HepG2 (cell line): ENCODE data around the gene IGF2. TPM values are rescaled to one million over a fixed set of nuclear protein-coding genes. Genes with fewer than 3 reads are reported as not detected.

ENCODE experiments used
- HDAC1 ChIP-seq: sonication (generic); formaldehyde crosslinking; IDR thresholded peaks from 2 replicates; pipeline ENCODE4 v1.5.1; 2020; ENCODE audit warnings: mild to moderate bottlenecking, missing genetic modification reagents
- HNRNPUL1 ChIP-seq: fragments of 200-400 bp; formaldehyde crosslinking; IDR thresholded peaks from 2 replicates; pipeline ENCODE4 v1.6.1; 2017; ENCODE audit warnings: low read depth, mild to moderate bottlenecking, low read length, moderate library complexity
- JDP2 ChIP-seq: sonication (generic); formaldehyde crosslinking; IDR thresholded peaks from 2 replicates; pipeline ENCODE4 v1.8.1; 2022; ENCODE audit warnings: missing genetic modification reagents, borderline replicate concordance
- POLR2AphosphoS2 ChIP-seq: IDR thresholded peaks from 2 replicates; pipeline ENCODE4 v1.6.1; 2011; ENCODE audit warnings: low read depth, low read length, improper control_type of control experiment
- SP2 ChIP-seq: sonication (generic); formaldehyde crosslinking; IDR thresholded peaks from 2 replicates; pipeline ENCODE4 v1.5.1; 2020; ENCODE audit warnings: mild to moderate bottlenecking, missing genetic modification reagents
- SUZ12 ChIP-seq: fragments of 150-350 bp; IDR thresholded peaks from 2 replicates; pipeline ENCODE4 v1.6.1; 2014; ENCODE audit warnings: low read depth, low read length
- ZFX ChIP-seq: sonication (generic); formaldehyde crosslinking; IDR thresholded peaks from 2 replicates; pipeline ENCODE4 v1.4.0; 2020; ENCODE audit warnings: mild to moderate bottlenecking, low read depth, missing genetic modification reagents, moderate library complexity
- ZSCAN20 ChIP-seq: sonication (generic); formaldehyde crosslinking; IDR thresholded peaks from 2 replicates; pipeline ENCODE4 v1.4.0; 2020; ENCODE audit warnings: missing genetic modification reagents, mild to moderate bottlenecking, borderline replicate concordance
- polyA plus RNA-seq, 8 experiments: library from polyadenylated mRNA; depleted of rRNA in 3 of 8; stranded (reverse) in 7 of 8; unstranded in 1 of 8; fragments of >200 nt; fragmentation: Illumina TruSeq in 4 of 8; extraction: Trizol in 4 of 8; gene quantifications; 2 replicates each; pipeline versions ENCODE4 v1.2.1 to v1.2.3, GENCODE V29; 2011 to 2016; ENCODE audit warnings: low read depth in 4 of 8, missing spikeins in 1 of 8, mixed read lengths in 1 of 8; ENCODE audit not compliant: insufficient read depth in 1 of 8
- total RNA-seq, 5 experiments: library from RNA; depleted of rRNA; stranded (reverse); fragments of >200 nt; fragmentation: Illumina TruSeq; extraction: Trizol; gene quantifications; 2 replicates each; pipeline ENCODE4 v1.2.3, GENCODE V29; 2016; ENCODE audit warnings: low read depth in 1 of 5
- TF ChIP-seq, protein P1 (sequence below): conservative IDR thresholded peaks from 2 replicates; pipeline ENCODE4 v1.6.1; 2018; ENCODE audit warnings: missing genetic modification reagents
- TF ChIP-seq, protein P2 (sequence below): IDR thresholded peaks from 2 replicates; pipeline ENCODE4 v1.6.1; 2016; ENCODE audit warnings: low read depth
- TF ChIP-seq, protein P3 (sequence below): sonication (generic); formaldehyde crosslinking; IDR thresholded peaks from 2 replicates; pipeline ENCODE4 v1.8.0; 2023; ENCODE audit warnings: mild to moderate bottlenecking, missing genetic modification reagents

Gene IGF2
- total and polyA plus RNA-seq, 2 of the 13 experiments (the other 11 are each of a cell fraction or from before 2014, with no cell fraction given), result 79.1 to 254 TPM

DNA sequence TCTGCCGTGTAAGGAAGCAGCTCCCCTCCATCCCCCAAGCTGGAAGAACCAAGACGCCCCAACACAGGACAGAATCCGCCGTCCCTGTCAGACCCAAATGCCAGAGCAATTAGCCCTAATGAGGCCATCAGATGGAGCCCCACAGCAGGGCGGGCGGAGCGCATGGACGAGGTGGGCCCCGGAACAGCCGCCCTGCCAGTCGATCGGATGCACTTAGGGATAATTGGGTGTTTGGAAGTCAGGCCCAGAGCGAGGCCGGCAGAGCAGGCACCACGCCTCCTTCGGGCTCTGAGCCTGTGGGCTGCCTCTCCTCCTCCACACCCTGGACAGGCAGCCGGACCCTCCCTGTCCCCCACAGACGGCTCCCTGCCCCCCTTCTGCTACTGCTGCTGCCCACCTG, 37.9 kb upstream of the IGF2 start (continued):
- TF ChIP-seq HNRNPUL1 (no peak), ZFX (CRISPR knock-in tag) (no peak), SP2 (CRISPR knock-in tag) (no peak), SUZ12 (no peak), JDP2 (CRISPR knock-in tag) (no peak), HDAC1 (CRISPR knock-in tag) (no peak), ZSCAN20 (no peak), POLR2AphosphoS2 (no peak)
- TF ChIP-seq, protein P1, sequence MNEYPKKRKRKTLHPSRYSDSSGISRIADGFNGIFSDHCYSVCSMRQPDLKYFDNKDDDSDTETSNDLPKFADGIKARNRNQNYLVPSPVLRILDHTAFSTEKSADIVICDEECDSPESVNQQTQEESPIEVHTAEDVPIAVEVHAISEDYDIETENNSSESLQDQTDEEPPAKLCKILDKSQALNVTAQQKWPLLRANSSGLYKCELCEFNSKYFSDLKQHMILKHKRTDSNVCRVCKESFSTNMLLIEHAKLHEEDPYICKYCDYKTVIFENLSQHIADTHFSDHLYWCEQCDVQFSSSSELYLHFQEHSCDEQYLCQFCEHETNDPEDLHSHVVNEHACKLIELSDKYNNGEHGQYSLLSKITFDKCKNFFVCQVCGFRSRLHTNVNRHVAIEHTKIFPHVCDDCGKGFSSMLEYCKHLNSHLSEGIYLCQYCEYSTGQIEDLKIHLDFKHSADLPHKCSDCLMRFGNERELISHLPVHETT (CRISPR knock-in tag), result no peak
- TF ChIP-seq, protein P2, sequence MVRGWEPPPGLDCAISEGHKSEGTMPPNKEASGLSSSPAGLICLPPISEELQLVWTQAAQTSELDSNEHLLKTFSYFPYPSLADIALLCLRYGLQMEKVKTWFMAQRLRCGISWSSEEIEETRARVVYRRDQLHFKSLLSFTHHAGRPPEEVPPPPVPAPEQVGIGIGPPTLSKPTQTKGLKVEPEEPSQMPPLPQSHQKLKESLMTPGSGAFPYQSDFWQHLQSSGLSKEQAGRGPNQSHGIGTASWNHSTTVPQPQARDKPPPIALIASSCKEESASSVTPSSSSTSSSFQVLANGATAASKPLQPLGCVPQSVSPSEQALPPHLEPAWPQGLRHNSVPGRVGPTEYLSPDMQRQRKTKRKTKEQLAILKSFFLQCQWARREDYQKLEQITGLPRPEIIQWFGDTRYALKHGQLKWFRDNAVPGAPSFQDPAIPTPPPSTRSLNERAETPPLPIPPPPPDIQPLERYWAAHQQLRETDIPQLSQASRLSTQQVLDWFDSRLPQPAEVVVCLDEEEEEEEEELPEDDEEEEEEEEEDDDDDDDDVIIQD (CRISPR knock-in tag), result no peak
- TF ChIP-seq, protein P3, sequence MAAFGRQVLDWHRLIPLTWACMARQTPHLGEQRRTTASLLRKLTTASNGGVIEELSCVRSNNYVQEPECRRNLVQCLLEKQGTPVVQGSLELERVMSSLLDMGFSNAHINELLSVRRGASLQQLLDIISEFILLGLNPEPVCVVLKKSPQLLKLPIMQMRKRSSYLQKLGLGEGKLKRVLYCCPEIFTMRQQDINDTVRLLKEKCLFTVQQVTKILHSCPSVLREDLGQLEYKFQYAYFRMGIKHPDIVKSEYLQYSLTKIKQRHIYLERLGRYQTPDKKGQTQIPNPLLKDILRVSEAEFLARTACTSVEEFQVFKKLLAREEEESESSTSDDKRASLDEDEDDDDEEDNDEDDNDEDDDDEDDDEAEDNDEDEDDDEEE (CRISPR knock-in tag), result no peak
